BLaER1 (cell line): ENCODE results near the gene POLR3K.
"Not testable (repeated sequence)": the region's sequence is repeated elsewhere in the genome, so short reads cannot be mapped to it uniquely, and the experiment has no call there.

Experiments used
- H3K27ac ChIP-seq: shearing (Covaris generic); formaldehyde crosslinking; 2 replicates; pipeline ENCODE4 v1.8.1; 2022
- H3K27me3 ChIP-seq: shearing (Covaris generic); formaldehyde crosslinking; 2 replicates; pipeline ENCODE4 v1.8.1; 2022
- H3K36me3 ChIP-seq: shearing (Covaris generic); formaldehyde crosslinking; 2 replicates; pipeline ENCODE4 v1.8.1; 2022
- H3K4me1 ChIP-seq: shearing (Covaris generic); formaldehyde crosslinking; 2 replicates; pipeline ENCODE4 v1.8.1; 2022
- H3K4me2 ChIP-seq: shearing (Covaris generic); formaldehyde crosslinking; 2 replicates; pipeline ENCODE4 v1.8.1; 2022
- H3K4me3 ChIP-seq: shearing (Covaris generic); formaldehyde crosslinking; 2 replicates; pipeline ENCODE4 v1.8.1; 2022
- H3K9ac ChIP-seq: shearing (Covaris generic); formaldehyde crosslinking; 2 replicates; pipeline ENCODE4 v1.8.1; 2022
- H3K9me3 ChIP-seq: shearing (Covaris generic); formaldehyde crosslinking; 2 replicates; pipeline ENCODE4 v1.8.1; 2022
- H4K20me1 ChIP-seq: shearing (Covaris generic); formaldehyde crosslinking; 2 replicates; pipeline ENCODE4 v1.8.1; 2022
- Cebpa-rat ChIP-seq: shearing (Covaris generic); IDR thresholded peaks from 2 replicates; pipeline ENCODE4 v1.8.1; 2022

Gene POLR3K

GRCh38 chr16:20886-21285 is 32.5 kb downstream of the POLR3K start:
- H3K27me3 ChIP-seq, H3K4me3 ChIP-seq, H3K9me3 ChIP-seq, H4K20me1 ChIP-seq, H3K27ac ChIP-seq, H3K4me2 ChIP-seq, H3K9ac ChIP-seq, H3K36me3 ChIP-seq: not testable (repeated sequence)
- peaks cover 11% of the 10 kb centered on the region; the same call in 1 of the 2 replicates for H3K4me1 ChIP-seq

DNA sequence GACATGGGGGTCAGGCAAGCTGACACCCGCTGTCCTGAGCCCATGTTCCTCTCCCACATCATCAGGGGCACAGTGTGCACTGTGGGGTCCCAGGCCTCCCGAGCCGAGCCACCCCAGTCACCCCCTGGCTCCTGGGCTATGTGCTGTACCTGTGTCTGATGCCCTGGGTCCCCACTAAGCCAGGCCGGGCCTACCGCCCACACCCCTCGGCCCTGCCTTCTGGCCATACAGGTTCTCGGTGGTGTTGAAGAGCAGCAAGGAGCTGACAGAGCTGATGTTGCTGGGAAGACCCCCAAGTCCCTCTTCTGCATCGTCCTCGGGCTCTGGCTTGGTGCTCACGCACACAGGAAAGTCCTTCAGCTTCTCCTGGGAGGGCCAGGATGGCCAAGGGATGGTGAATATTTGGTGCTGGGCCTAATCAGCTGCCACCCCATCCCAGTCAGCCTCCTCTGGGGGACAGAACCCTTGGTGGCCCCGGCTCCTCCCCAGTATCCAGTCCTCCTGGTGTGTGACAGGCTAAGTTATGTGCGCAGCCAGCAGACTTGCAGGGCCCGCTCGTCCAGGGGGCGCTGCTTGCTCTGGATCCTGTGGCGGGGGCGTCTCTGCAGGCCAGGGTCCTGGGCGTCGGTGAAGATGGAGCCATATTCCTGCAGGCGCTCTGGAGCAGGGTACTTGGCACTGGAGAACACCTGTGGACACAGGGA is 36.2 kb downstream of the POLR3K start:
- not testable (repeated sequence) for H3K4me3 ChIP-seq, H3K4me2 ChIP-seq, H3K4me1 ChIP-seq, H3K36me3 ChIP-seq, H3K9ac ChIP-seq, H3K27me3 ChIP-seq, H4K20me1 ChIP-seq, H3K27ac ChIP-seq, H3K9me3 ChIP-seq

GRCh38 chr16:10772-11171 is 42.6 kb downstream of the POLR3K start:
- not testable (repeated sequence) for H4K20me1 ChIP-seq, H3K36me3 ChIP-seq, H3K4me1 ChIP-seq

GRCh38 chr16:9903-10665 is 43.3 kb downstream of the POLR3K start:
- no peaks in the 10 kb centered on the region for H4K20me1 ChIP-seq
- H3K9me3 ChIP-seq, result peaks cover 5% of the 10 kb centered on the region; the same call in 1 of the 2 replicates
- TF ChIP-seq Cebpa-rat, result no peak
- peak overlapping the region; percentile 49; the same call in 1 of the 2 replicates for H3K4me3 ChIP-seq
- no peaks in the 10 kb centered on the region for H3K36me3 ChIP-seq
- no peak overlapping the region for H3K9ac ChIP-seq
- H3K27ac ChIP-seq, result no peak overlapping the region
- no peaks in the 10 kb centered on the region for H3K27me3 ChIP-seq
- H3K4me1 ChIP-seq, result no peaks in the 10 kb centered on the region
- H3K4me2 ChIP-seq, result no peak overlapping the region

More at GRCh38 chr16:10772-11171, 42.6 kb downstream of the POLR3K start:
- not testable (repeated sequence) for H3K27ac ChIP-seq, H3K4me2 ChIP-seq, H3K9me3 ChIP-seq, H3K9ac ChIP-seq, H3K4me3 ChIP-seq, H3K27me3 ChIP-seq
